HCT116 (cell line): Measurements from ENCODE around the gene ZNF627.
"Not testable (repeated sequence)": the region's sequence is repeated elsewhere in the genome, so short reads cannot be mapped to it uniquely, and the experiment has no call there.

Experiments
- ATF3 ChIP-seq: IDR thresholded peaks from 2 replicates; pipeline ENCODE4 v1.6.1; 2012
- CTCF ChIP-seq, 3 experiments: fragments of 200-600 bp in 1 of 3; sonication (generic) in 1 of 3; IDR thresholded peaks in 2 of 3; conservative IDR thresholded peaks in 1 of 3; 2 replicates each; pipeline ENCODE4 v1.5.1; 2012 to 2017; ENCODE audit warnings: low read depth in 2 of 3, low read length in 2 of 3, antibody characterized with exemption in 1 of 3, borderline replicate concordance in 1 of 3, control low read depth in 1 of 3, mild to moderate bottlenecking in 1 of 3, mixed read lengths in 1 of 3, mixed run types in 1 of 3, moderate library complexity in 1 of 3; ENCODE audit not compliant: insufficient read depth in 1 of 3
- POLR2A ChIP-seq: IDR thresholded peaks from 2 replicates; pipeline ENCODE4 v1.7.0; 2011; ENCODE audit warnings: borderline replicate concordance; ENCODE audit not compliant: insufficient read depth, insufficient read length; ENCODE audit errors: extremely low read depth
- POLR2AphosphoS5 ChIP-seq: IDR thresholded peaks from 2 replicates; pipeline ENCODE4 v1.6.1; 2011; ENCODE audit warnings: mild to moderate bottlenecking, low read depth, low read length, moderate library complexity
- RAD21 ChIP-seq: IDR thresholded peaks from 2 replicates; pipeline ENCODE4 v1.6.1; 2012; ENCODE audit warnings: low read depth, mild to moderate bottlenecking
- REST ChIP-seq: IDR thresholded peaks from 2 replicates; pipeline ENCODE4 v1.6.1; 2012; ENCODE audit warnings: low read depth
- SRF ChIP-seq: IDR thresholded peaks from 2 replicates; pipeline ENCODE4 v1.6.1; 2012; ENCODE audit warnings: low read depth
- TCF7L2 ChIP-seq: IDR thresholded peaks from 2 replicates; pipeline ENCODE4 v1.7.0; 2011; ENCODE audit warnings: borderline replicate concordance, inconsistent platforms; ENCODE audit not compliant: insufficient read depth, insufficient read length; ENCODE audit errors: extremely low read depth

DNA sequence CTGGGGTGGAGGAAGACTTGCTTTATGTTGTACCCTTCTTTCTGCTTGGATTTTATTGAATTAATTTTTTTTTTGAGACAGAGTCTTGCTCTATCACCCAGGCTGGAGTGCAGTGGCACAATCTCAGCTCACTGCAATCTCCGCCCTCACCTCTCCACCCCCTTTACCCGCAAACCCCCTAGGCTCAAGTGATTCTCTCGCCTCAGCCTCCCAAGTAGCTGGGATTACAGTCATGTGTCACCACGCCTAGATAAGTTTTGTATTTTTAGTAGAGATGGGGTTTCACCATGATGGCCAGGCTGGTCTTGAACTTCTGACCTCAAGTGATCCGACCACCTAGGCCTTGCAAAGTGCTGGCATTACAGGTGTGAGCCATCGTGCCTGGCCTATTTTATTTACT is 23.9 kb upstream of the ZNF627 start:
- not testable (repeated sequence) for TF ChIP-seq POLR2AphosphoS5; CTCF (IDR thresholded peaks at IDR 0.05 in 2 of 3, conservative IDR thresholded peaks at IDR 0.05 in 1 of 3; ENCODE audit: borderline replicate concordance in 1 of 3, insufficient read depth in 1 of 3, low read depth in 2 of 3, low read length in 2 of 3); REST; TCF7L2; RAD21; SRF; POLR2A; ATF3
